NCI-H524 treated with DMSO at 0.1 percent for 48 hours (cell line): ENCODE results near the gene ELAC2.
A peak's percentile ranks its signal among the peaks of the same experiment; 100 is the strongest.
"Not testable (repeated sequence)": the region's sequence is repeated elsewhere in the genome, so short reads cannot be mapped to it uniquely, and the experiment has no call there.

Source experiments
- DNase-seq: peaks from one replicate; lab custom pipeline; 2025; lab: John Stamatoyannopoulos, UW

Gene ELAC2

DNA sequence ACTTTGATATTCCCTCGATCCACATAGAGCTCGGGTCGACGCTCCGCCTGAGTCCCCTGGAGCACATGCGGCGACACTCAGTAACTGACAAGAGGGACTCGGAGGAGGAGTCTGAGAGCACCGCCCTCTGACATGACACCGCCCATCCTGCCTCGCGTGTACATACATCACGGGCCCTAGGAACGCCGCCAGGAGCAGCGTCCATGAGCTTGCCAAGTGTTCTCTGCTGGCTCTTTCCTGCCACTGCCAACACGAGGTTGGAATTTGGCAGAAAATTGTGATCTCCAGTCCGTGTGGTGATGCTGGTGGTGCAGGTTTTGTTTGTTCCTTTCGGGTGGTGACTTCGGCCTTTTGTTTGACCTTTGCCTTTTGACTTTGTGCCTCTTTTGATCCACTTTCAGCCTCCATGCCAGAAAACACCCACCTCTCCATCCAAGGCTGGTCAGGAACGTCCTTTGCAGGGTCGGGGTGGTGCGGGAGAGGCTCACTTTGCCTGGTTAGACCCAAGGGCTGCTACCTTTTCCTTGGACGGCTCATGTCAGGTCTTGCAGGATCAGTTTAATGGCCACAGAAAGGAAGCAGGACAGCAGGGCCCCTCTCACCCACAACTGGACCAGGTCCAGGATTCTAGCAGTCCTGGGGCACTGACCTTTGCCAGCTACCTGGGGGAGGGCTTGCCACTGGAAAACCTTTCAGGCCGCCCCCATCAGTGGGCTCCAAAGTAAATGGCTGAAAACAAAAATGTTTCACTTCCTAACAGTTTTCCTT lies 27.6 kb downstream of the ELAC2 start:
- DNase-seq = no peak

DNA sequence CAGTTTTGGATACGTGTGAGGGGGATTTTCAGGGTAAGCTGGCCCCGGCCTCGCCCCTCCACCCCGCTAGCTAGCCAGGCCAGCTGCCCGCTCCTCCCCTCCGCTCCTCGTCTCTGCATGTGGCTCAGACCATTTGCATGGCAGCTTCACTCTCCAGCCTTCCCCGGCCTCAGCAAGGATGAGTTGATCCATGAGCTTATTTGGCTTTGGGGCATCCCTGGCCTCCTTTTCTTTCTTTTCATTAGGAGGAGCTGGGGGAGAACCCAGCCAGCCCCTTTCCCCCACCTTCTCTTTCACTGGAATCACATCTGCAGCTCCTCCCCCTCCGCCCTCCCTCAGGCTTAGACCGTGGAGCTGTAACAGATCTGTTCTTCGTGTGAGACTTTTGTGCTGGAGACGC lies 30.7 kb downstream of the ELAC2 start:
- no peak for DNase-seq

DNA sequence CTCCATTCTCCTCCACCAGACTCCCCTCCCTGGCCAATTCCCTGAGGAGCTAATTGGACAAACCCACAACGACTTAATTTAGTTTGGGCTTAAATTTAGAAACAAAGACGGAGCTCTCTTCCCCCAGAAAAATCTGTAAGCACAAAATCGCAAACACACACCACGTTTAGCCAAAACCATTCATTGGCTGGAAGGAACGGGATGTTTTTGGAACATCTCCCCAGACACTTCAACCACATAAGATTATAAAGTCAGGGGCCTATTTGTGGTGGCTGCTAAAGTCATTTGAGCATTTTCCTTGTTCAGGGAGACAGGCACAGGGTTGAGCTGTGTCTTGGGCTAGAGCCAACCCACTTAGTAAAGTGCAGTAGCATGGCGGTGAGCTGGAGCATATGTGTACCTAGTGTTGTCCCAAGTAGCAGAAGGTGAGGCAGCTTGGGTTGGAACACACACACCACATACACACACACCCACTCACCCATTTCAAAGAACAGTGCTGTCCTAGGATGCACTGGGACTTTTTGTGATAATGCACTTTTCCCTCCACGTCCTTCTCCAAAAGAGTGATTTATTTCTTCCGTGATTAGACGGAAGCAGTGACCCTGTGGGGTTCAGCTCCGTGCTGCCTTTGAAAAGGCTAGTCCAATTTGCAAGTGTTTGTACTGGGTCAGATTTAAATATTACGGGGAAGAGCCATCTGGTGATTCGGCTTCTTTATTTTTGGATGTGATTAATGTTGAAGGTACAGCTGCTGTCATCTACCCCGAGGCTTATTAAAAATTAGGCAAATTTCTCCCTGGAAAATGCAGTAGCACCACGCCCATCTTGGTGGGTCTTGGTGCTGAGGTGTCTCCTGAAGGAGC lies 32.2 kb downstream of the ELAC2 start:
- peak; percentile 54 for DNase-seq

DNA sequence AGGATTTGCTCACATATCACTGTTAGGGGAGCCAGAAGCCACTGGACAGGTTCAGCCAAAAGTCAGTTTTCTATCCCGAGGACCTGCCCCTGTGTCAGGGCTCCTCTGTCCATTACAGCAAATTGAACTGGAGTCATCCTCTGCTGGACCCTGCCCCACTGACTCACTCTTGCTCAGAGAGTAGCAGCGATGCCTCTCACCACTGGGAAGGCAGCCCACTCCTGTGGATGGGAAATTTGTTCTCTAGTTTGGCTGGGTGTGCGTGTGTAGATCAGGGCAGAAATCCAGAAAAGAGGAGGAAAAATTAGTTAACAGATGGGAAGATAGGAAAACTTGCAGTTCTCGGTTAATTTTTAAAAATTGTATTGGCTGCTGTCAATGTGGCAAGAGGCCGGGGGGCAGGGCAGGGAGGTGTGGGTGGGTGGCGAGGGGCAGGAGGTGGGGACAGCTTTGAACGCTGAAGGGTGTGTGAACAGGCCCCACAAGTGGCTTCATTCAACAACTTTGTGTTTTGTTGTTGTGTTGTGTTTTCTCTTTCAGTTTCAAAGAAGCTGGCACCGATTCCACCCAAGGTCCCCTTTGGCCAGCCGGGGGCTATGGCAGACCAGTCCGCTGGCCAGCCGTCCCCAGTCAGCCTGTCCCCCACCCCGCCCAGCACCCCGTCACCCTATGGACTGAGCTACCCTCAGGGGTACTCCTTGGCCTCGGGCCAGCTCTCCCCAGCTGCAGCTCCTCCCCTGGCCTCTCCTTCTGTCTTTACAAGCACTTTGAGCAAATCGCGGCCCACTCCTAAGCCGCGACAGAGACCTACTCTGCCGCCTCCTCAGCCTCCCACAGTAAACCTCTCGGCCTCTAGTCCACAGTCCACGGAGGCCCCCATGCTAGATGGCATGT lies 33.6 kb downstream of the ELAC2 start:
- no peak for DNase-seq

DNA sequence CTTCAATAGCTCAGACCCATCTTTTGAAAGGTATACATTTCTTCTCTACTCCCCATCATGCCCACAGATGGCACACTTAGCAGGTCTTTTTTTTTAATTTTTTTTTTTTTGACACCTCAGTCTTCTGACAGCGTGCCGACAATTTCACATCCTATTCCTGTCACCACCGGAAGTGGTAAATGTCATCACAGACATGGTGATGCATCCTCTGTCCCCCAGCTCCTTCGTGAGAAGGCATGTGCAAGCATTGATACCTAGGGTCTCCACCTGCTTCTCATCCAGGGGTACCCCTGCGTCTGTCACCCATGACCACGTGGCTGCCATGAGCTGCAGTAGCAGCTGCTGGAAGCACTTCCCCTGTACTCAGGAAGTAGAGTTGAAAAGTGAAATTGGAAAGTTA lies 35.6 kb downstream of the ELAC2 start:
- no peak for DNase-seq

DNA sequence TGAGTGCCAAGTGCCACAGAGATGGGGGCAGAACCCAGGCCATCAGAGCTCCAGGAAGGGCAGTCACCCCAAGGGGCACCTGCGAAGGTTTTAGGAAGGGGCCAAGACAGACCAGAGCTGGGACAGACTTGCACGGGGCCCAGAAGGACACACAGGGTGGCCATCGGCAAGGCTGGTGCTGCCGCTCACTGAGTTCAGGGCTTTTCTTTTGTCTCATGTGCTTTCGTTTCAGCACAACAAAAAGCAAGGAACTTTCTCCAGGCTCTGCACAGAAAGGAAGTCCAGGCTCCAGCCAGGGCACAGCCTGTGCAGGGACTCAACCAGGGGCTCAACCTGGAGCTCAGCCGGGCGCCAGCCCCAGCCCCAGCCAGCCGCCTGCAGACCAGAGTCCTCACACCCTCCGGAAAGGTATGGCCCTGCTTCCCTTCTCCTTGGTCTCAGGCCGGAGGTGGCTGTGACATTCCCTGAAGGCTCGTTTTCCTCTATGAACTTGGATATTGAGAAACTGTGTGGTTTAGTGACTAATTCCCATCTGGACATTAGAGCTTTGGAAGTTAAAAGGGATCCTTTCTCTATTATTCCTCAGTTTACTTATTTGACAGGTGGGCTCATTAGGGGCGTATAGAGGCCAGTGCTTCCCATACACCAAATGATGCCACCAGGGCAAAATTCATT lies 37.9 kb downstream of the ELAC2 start:
- DNase-seq = no peak

DNA sequence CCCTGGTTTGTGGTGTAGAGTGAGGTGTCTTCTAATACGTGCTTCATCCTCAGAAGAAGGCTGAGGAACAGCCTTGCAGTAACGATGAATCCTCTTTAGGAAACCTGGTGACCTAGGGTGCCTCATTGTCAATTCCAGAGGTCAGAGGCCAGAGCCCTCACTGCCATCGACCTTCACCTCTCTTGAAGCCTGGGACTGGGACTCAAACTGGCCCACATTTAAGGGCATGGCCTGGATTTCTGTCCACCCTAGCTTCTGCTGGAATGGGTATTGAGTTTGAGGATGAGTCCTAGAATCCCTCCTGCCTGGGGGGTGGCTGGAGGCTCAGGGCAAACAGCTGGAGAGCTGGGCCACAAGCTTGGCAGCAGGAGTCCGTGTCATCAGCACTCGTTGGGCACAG lies 38.6 kb downstream of the ELAC2 start:
- no peak for DNase-seq

DNA sequence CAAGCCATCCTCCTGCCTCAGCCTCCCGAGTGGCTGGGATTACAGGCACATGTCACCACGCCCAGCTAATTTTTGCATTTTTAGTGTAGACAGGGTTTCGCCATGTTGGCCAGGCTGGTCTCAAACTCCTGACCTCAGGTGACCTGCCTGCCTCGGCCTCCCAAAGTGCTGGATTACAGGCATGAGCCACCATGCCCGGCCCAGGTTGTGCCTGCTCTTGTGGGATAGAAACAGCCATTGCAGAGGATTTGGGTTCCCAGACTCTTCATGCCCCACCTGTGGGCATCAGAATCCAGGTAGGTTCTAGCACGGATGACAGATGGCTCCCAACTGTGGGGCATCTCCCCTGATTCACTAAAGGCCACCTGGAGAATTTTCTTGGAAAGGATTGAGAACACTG lies 39.0 kb downstream of the ELAC2 start:
- DNase-seq = not testable (repeated sequence)

DNA sequence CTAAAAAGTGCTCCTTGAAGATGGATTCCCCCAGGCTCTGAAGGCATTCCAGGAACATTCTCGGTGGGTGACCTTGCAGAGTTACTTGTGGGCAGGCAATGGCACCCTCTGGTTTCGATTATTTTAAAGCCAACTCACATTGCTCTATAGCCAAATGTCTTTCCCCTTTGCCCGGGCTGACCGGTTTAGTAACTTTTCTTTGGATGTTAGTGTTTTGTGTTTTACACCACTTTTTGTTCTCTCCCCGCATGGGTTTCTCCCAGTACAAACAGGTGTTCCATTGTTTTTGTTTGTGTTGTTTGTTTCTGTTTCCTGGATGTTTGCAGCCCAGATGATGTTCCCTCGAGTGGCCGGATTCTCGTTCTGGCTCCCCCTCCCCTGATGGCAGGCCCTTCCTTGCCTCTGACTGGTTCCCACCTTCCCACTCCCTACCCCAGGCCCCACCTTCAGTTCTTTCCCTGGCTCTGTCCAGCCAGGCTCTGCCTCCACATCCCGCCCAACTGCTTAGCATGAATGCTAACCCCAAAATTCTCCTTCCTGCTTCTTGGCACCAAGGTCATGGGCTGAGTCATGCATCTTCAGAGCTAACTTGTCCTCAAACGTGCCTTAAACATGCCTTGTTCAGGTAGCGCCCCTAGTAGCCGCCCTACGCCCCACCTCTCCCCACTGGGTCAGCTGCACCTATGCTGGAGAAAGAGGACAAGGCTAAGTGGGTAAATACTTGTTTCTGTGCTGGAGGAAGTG lies 40.6 kb downstream of the ELAC2 start:
- DNase-seq = no peak

DNA sequence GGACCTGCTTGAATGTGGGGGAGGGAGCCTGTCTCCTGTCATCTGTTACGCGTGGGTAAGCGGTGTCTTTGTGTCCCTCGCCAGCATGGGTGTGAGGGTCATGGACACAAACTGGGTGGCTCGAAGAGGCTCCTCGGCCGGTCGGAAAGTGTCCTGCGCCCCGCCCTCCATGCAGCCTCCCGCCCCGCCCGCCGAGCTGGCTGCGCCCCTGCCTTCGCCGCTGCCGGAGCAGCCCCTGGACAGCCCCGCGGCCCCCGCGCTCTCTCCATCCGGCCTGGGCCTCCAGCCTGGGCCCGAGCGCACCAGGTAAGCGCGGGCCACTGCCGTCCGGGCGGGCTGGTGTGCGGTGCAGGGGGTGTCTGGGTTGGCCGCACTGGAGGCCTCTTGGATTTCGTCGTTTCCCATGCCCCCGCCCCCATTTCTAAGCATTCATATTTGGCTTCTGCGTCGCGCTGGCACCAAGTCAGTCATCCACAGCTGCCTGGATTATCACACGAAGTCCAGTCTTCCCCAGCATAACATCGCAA lies 43.8 kb downstream of the ELAC2 start:
- DNase-seq = no peak

DNA sequence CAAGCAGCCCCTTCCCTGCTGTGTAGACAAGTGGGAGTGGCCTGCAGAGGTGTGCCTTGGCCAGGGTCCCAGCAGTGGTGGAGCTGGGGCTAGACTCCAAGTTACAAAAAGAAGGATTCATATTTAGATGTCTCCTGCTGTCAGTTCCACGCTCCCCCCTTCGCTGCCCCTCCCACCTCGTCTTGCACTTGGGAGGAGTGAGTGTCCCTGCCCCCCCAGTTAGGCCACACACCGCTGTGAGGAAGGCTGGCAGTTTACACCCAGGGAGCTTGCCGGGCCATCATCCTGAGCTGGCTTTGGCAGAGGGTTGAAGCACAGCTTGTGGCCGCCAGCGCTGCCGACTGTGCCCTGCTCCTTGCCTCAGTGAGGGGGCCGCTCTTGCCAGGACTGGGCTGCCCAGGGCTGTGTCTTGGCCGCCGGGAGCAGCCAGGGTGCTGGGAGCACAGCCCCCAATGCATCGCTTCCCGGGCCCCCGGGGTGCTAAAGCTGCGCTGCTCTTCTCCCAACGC lies 44.3 kb downstream of the ELAC2 start:
- DNase-seq = no peak

DNA sequence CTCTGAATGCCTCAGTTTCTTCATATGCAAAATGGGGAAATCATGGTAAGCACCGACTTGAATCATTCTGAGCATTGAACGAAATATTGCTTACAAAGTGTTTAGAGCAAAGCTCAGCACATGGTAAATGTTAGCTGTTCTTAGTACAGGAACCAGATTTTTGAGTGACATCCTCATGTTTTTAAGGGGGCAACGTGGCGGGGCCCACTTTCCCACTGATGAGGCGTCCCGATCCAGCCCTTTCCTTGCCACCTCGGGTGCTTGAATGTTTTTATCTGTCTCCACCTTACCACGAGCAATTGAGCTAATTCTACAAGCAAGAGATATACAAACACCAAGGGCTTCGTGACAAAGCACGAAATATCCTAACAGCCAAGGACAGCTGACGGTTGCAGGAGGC lies 49.9 kb downstream of the ELAC2 start:
- no peak for DNase-seq

DNA sequence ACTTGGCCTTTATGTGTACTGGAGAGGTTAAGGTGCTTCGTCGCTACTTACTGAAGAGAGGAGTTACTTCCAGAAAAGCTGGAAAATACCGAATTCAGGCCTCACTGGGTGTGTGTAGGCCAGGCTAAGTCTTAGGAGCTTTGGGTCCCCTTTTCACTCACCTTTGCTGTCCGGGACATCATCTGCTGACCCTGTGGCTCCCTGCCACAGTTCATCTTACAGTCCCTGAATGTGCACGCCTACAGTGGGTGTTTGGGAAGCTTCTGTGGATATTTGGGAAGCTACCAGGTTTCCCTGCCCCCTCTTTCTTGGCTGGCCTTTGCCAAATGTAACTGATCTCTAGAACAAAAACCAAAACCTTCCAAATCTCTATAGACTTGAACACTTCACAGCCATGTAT lies 51.4 kb downstream of the ELAC2 start:
- no peak for DNase-seq

DNA sequence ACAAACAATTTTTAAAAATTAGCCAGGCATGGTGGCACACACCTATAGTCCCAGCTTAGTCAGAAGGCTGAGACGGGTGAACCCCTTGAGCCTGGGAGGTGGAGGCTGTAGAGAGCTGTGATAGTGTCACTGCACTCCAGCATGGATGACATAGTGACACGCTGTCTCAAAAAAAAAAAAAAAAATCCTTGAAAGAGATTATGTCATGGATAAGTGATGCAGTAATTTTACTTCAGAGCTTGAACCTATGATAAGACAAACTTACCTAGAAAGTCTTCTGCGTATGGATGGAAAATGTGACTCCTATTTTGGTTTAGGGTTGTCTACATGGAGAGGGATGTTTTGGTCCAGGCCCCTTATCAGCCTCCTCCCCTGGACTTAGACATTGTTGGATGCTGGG lies 51.8 kb downstream of the ELAC2 start:
- DNase-seq = no peak

DNA sequence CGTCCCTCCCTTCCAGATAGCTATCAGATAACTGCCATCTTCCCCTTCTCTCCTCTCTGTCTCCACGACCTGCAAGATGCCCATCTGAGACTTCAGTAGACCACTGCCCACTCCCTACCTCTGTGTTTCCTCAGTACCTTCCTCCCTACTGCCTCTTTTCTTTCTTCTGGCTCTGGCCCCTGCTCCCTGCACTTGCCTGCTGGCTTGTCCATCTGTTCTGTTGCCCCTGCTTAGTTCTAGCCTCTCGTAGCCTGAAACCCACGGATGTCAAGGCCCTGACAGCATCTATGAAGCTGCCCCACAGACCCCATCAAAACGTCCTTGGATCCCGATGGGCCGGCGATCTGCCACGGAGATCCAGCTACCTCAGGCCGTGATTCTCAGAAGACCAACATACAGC lies 53.0 kb downstream of the ELAC2 start:
- no peak for DNase-seq

DNA sequence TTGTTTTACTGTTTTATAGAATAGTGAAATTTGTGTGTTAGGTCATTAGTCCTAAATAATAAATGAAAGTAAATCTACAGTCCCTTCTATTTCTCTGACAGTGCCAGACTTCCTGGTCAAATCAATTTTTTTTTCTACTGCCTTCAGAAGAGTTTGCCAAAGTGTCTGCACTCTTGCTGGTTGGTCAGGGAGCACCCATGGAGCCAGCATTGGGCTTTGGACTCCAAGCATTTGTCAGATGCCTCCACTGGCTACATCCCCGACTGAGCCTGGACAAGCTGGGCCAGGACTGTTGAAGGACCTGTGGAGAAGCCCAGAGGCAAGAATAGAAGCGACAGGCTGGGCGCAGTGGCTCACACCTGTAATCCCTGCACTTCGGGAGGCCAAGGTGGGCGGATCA lies 53.7 kb downstream of the ELAC2 start:
- no peak for DNase-seq

DNA sequence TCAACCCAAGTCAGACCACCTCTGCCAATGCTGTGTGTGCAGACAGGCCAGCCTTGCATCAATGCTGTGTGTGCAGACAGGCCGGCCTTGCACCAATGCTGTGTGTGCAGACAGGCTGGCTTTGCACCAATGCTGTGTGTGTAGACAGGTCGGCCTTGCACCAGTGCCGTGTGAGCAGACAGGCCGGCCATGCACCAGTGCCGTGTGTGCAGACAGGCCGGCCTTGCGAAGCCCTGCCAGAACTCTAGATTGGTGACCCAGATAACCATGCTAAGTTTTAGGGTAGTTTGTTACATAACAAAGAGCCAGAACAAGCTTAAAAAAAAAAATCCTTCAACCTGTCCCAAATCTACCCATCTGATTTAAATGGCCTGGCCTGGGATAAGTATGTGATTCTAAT lies 54.3 kb downstream of the ELAC2 start:
- DNase-seq = no peak

DNA sequence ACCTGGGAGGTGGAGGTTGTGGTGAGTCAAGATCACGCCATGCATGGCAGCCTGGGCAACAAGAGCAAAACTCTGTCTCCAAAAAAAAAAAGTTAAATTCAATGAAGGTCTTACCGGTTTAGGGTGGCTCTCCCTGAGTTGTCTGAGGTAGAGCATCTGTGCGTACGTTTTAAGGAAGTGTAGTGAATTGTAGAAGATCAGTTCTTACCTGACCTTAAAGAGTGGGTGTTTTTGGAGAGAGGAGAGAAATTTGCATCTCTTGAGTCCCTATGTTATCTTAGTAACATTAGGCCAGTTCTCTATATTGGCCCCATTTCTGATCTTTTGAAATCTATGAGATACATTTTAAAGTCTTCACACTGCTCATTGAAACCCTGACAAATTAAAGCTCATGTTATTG lies 56.2 kb downstream of the ELAC2 start:
- DNase-seq = no peak

DNA sequence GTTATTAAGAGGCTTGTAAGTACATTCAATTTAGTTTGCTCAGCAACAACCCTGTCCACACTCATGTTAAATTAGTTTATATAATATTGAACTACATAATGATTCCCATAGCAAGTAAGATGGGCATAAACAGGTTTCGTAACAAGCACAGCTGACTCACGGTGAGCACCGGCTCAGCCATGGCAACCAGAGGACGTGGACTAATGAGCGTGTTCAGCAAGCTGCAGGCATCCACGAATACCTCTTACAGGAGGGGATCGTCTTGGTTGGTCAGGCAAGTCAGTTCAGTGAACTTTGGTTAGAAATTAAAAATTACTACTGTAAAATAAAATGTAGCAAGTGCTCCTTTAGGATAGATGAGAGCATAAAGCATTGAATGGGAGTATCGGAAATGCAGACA lies 58.4 kb downstream of the ELAC2 start:
- no peak for DNase-seq

DNA sequence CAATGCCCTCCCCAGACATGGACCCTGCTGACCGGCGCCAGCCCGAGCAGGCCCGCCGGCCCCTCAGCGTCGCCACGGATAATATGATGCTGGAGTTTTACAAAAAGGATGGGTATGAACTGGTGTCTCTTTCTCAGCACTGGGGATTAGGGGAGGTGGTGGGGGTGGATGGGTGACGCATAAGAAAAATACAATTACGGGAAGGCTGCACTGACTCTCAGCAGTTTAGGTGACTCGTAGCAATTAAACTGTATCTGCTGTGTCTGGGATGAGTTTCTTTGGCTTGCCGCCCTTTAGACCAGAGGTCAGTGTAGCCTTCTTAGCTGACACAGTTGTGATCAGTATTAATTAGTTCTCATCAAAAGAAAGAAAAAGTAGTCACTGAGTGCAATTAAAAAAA lies 59.0 kb downstream of the ELAC2 start:
- DNase-seq = no peak

DNA sequence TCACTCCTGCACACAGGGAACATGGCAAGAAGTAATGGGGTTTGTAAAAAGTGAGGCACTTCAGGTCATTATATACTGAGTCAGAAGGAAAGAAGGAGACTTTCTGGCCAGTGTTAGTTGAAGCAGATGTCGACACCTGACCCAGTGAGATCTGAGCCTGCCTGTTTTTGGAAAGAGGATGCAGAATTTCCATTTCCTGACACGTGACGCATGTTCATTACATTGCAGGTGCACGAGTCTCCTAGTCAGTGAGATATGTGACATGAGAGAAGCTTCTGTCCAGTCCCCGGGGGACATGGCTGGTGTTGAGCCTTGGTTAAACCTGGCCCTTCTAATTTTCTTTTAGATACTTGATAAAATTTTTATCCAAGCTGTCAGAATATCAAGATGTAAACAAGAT lies 62.3 kb downstream of the ELAC2 start:
- DNase-seq = no peak
